ENCODE measurements around the gene HS2ST1.

DNA sequence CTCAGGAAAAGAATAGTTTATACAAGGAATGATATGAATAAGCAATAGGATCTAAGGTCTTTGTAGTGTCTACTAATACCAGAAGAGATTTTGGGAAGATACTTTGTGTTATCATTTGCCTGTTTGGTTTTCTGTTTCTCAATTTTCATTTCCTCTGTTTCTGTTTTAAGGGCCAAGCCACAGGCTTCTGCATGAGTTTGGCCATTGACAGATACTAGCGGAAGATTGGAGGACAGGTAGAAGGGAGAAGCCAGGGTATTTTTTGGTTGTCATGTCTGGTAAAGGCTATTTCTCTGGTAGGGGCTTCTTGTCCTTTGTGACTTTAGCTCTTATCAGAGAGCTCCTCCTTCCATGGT is 51.4 kb downstream of the HS2ST1 start:
- TF ChIP-seq, protein P1, sequence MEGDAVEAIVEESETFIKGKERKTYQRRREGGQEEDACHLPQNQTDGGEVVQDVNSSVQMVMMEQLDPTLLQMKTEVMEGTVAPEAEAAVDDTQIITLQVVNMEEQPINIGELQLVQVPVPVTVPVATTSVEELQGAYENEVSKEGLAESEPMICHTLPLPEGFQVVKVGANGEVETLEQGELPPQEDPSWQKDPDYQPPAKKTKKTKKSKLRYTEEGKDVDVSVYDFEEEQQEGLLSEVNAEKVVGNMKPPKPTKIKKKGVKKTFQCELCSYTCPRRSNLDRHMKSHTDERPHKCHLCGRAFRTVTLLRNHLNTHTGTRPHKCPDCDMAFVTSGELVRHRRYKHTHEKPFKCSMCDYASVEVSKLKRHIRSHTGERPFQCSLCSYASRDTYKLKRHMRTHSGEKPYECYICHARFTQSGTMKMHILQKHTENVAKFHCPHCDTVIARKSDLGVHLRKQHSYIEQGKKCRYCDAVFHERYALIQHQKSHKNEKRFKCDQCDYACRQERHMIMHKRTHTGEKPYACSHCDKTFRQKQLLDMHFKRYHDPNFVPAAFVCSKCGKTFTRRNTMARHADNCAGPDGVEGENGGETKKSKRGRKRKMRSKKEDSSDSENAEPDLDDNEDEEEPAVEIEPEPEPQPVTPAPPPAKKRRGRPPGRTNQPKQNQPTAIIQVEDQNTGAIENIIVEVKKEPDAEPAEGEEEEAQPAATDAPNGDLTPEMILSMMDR (IDR thresholded peaks at IDR 0.05): no peak
- TF ChIP-seq POLR2A (IDR thresholded peaks at IDR 0.05) (no peak), EP300 (IDR thresholded peaks at IDR 0.05) (no peak)

All from ovary (tissue), 3 donors.